GM18511 (cell line): ENCODE measurements around the gene MKX.
"Not testable (repeated sequence)": the region's sequence is repeated elsewhere in the genome, so short reads cannot be mapped to it uniquely, and the experiment has no call there.

Source experiments
- ATAC-seq: cut with Tn5 transposase; IDR thresholded peaks from one replicate; pipeline ENCODE4 v1.9.1; 2021; ENCODE audit warnings: mild to moderate bottlenecking, moderate library complexity; ENCODE audit not compliant: unreplicated experiment

The MKX gene

DNA sequence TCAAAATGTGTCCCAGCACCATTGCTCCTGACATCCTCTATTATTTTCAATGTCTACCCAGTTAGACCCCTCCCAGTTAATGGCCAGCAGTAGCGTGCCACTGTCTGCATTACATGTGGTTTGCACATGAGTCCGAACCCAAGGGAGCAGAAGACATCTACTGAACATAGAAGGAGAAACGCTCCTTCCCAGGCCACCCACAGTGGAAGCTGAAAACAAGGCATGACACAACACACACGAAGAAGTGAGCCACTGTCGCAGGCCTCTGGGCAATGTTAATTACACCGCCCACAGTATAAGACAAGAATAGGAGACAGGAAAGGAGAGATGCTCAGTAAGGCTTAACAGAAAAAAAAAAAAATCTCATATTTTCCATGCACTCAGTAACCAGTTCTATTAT lies 50.5 kb downstream of the MKX start:
- ATAC-seq: no peak

DNA sequence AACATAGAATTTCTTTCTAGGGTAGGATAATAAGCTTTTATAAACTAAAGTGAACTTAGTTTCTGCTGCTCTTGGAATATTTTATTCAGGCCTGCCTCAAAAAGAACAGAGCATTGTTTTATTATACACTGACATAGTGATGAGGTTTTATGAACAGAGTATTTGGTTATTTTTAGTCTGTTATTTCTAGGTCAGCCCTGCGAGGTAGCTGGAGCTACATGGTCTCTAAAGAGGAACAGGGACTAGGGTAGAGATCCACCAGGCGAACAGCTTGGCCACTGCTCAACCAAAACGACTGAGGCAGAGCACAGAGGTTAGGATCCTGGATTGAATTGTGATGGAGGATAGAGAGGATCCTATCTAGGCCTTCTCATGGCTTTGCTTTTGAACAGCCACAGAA lies 53.0 kb downstream of the MKX start:
- no peak for ATAC-seq

DNA sequence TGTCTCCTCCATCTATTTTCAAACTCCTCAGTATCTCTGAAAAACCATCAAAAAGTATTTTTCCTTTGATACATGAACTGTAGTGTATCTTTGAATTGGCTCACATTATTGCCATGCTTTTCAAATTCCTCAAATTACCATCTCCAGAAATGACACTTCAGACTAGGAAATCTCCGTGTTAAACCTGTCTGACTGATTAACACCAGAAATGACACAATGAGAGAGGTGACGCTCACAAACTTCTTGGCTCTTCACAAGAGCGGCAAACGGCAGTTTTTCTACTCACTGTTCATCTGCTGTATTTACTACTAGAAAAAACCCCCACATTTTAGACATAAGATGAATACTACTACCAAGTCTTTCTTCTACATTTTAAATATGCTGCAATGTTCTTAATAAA lies 56.6 kb downstream of the MKX start:
- no peak for ATAC-seq

DNA sequence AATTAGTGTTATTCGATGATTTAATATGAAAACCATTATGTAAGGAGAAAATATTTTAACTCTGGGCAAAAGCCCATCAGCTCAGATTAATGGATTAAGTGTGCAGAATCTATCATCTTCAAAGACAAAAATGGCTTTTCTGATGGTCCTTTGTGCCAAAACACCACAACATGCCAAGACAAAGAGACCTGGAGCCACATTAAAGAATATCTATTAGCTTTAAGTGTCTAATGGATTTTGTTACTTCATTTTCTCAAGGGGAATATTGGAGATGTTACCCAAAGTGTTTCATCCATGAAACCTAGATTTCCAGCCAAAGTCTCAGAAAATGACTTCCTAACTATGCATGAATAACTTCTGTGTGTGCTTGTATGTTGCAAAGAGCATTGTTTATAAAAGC lies 57.3 kb downstream of the MKX start:
- no peak for ATAC-seq

DNA sequence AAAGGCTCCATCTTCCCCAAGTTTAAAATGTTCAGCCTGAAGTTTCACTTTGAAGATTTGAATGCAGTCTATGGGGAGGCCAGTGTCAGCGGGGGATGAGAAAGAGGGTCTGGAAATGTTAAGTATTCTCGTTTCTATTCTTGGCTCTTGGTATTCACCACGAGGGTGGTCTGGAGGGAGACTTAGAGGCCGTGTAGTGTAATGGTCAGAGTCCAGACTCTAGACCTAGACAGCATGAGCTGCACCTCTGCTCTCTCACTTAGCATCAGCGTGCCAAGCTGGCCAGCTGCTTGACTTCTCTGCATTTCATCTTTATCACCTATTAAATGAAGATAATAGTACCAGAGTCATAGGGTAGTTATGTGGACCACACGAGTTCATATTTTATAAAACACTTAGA lies 57.9 kb downstream of the MKX start:
- ATAC-seq: no peak

DNA sequence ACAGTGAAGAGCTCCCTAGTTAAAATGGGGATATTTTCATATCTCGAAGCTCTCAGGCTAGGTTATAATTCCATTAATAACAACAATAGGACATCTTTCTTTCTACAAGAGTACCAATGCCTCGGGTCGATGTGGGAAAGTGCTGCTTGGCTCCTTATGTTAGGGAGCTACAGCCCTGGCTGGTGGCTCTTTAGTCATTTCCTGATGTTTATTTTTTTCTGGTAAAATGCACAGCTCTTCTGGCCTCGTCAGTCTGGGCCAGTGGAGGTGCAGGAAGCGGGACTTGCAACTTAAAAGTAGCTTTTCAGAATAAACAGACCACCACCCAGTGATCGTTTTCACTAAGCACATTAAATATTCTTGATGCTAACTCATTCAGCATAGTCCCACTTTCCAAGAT lies 58.3 kb downstream of the MKX start:
- no peak for ATAC-seq

DNA sequence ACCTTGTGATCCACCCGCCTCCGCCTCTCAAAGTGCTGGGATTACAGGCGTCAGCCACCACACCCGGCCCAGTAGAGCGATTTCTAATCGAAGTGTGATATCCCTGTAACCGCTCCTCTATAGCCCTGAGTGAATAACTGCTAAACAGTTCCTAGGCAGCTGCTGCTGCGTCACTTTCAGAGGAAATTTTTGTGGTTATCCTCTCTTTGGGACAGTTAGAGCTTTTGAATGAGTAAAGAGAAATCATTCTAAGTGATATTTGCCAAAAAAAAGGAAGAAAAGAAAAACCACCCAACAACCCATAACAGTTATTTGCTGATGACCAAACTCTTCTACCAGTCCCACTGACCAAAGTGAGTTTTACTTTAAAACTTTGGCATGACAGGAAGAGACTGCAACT lies 59.9 kb downstream of the MKX start:
- no peak for ATAC-seq

DNA sequence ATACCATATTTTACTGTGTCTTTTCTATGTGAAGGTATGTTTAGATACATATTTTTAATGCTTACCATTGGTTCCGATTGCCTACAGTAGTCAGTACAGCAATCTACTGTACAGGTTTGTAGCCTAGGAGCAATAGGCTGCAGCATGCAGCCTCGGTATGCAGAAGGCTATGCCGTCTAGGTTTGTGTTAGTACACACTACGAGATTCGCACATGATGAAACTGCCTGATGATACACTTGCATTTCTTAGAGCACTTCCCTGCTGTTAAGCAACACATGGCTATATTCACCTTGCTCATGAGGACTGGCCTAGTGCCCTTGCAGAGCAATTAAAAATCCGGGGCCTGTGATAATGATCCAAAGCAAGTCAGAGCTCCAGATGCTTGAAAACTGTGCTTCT lies 62.4 kb downstream of the MKX start:
- no peak for ATAC-seq

DNA sequence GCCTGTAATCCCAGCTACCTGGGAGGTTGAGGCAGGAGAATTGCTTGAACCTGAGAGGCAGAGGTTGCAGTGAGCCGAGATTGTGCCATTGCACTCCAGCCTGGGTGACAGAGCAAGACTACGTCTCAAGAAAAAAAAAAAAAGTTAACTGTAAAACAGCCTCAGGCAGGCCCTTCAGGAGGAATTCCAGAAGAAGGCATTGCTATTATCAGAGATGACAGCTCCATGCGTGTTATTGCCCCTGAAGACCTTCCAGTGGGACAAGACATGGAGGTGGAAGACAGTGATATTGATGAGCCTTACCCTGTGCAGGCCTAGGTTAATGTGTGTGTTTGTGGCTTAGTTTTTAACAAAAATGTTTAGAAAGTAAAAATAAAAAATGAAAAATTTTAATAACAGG lies 63.8 kb downstream of the MKX start:
- ATAC-seq: not testable (repeated sequence)

DNA sequence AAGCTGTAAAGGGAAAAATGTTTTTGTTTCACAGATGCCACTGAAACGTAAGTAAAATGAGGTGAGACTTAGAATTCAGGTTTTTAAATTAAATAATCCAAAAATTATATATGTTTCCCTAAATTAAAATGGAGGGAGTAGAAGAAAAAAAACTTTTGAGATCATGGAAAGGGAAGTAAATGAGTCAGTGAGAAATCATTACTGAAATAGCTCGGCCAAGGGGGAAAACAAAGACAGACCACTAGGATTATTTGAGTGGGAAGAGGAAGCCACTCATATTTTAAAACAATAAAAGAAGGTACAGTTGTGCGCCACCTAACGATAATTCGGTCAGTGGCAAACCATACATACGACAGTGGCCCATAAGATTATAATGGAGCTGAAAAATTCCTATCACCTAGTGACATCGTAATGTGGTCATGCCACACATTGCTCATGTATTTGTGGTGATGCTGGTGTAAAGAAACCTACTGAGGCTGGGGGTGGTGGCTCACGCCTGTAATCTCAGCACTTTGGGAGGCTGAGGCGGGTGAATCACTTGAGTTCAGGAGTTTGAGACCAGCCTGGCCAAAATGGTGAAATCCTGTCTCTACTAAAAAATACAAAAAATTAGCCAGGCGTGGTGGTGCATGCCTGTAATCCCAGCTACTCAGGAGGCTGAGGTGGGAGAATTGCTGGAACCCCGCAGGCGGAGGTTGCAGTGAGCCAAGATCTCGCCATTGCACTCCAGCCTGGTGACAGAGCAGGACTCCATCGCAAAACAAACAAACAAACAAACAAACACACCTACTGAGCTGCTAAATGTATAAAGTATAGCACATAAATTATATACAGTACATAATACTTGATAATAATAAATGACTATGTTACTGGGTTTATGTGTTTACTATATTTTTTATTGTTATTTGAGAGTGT lies 64.7 kb downstream of the MKX start:
- ATAC-seq: no peak

DNA sequence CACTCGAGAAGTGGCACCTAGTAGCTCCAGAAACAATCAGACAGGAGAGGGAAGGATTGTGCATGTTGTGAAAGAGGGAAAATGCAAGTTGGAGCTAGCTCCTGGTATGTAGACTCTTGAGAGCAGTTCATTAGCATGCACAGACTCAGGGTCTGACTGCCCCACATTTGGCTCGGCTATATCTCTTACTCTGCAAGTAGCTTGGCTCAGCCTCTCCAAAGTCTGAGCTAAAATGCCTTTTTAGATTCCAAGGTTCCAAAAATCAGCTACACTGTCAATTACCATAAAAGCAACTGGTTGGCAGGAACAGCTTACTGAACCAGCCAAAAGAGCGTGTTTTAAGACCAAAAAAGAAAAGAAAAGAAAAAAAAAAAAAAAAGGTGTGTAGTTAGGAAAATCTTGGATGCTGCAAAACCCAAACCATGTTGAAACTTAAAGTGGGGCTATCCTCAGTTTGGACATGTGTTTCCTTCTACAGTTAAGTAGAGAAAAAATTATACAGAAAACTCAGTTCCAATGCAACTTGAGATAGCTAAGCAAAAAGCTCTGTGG lies 65.5 kb downstream of the MKX start:
- ATAC-seq: no peak

DNA sequence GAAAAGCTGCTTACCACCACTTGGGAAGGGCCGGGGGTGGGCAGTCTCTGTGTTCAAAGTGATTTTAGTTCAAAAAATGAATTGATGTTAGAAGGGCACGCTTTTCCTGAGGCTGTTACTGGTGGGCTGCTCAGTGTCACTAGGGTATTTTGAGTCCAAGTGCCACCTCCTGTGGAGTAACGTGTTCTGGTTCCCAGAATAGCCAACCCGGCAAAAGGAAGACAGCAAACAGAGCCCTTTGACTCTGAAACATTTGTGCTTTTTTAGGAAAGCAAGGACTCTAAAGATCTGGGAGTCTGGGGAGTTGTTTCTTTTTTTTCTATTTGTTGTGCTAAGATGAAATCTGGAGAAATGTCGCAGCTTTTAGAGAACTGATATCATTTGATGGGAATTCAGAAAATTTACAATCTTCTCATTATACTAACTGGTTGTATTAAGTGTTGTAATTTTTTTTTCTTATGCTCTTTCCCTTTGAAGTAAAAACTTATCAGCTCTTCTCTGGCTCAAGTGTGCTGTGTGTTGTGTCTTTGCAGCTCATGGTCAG lies 66.2 kb downstream of the MKX start:
- ATAC-seq: no peak

DNA sequence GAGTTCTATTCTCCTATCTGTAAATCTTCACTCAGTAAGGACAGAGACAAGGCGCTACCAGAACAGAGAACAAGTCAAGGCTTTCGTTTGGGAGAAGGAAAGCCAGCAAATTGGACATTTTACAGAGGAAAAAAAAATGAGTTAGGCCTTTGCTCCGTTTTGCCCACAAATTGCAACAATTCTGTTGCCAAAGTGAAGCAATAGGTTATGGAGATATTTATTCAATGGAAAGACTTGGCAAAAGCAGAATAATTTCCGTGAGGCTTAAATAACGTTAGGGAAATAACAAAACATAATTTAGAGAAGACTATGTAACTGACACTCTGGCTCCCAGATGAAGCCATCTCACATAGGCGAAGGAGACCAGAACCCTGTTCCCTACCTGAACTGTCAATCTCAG lies 67.5 kb downstream of the MKX start:
- no peak for ATAC-seq

DNA sequence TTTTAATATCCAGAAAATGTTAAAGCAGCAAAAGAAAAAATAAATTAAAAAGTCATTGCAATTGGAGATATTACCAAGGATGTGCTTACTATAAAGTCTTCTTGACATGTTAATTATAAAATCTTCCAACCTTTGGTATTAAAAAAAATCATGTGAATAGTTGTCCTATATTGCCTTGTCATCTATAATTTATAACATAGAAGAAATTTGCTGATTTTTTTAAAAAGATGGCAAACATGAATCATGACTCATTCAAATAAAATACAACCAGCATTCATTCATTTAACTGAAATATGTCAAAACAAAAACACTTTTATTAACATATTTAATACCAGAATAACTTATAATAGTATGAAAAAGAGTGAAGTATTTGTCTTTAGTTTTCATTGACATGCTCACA lies 72.6 kb downstream of the MKX start:
- no peak for ATAC-seq

DNA sequence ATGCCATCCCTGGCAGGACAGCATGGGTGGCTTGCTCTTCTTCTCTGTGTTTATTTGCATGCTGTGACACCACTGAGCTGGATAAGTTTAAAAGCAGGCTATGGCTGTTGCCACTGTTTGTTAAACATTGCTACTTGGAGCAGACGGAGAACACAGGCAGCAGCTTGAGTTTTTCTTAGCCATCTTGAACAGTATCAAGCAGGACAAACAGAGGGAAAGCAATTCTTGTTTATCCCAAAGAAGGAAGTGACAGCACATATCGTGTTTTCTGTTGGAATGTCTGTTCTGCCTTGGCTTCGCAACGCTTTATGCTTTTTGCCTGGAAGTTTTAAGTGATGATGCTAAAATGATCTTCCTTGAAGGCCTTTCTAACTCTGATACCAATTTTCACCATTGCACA lies 73.8 kb downstream of the MKX start:
- ATAC-seq: no peak

DNA sequence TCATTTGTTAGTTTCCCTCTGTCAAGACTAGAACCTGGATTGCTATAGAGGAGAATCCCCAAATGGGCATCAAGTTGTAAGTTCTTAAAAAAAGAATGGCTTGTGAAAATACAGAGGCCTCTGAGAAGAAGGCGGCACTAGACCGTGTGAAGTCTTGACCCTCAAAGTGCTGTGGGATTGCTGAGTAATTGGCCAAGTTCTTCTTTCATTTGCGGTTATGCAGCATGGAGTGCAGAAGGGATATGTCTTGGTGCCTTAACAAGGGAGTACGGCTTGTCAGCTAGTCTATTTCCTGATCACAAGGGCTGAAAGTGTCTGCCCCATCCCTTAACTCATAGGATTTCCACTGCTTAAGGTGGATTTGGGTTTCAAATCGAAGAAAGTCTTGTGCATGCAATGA lies 81.2 kb downstream of the MKX start:
- no peak for ATAC-seq

DNA sequence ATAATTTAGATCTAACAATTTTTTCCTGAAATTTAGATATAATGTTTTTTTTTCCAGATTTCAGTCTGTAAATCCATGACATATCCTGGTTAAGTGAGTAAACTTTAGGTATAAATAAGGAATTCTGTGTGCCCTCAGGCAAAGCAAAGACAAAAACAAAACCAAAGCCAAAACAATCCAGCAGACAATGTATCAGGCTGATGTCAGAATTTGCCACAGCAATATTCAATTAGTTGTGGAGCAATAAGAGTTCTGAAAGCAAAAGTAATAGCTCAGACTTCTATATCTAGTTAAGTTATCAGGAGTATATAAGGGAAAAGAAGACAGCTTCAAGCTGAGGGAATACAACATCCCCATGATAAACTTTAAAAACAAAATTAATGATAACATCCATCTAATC lies 82.0 kb downstream of the MKX start:
- ATAC-seq: no peak

DNA sequence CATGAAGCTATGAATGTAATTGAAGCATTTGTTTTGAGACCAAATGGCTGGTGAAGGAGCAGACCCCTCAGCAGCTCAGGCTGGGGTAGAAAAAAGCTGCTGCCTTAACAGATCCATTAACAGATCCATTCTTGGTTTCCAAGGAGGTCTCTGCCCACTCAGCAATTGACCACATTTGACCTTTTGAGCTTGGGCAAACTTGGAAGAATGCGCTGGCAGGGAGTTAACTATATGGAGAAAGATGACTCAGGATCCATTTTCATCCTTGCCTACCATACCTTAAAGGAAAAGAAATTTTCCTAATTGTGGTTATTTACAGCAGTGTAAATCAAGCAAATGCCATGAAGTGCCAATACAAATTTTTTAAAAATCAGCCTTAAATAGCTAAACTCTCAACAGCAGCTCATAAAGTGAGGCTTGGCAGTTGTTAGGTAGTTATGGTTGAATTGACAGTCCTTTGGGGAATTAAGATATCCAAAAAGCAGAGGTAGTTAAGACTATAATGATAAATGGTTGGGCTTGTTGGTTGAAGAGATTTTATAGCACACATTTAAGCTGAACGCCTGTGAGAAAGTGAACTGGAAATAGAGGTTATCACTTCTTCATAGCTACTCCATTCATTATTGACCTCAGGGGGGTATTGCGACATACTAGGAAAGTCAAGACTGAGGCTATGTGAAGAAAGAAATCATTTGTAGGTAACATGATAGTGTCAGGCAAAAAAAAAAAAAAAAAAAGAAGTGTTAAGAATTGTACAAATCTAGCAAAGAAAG lies 83.9 kb downstream of the MKX start:
- ATAC-seq: no peak

DNA sequence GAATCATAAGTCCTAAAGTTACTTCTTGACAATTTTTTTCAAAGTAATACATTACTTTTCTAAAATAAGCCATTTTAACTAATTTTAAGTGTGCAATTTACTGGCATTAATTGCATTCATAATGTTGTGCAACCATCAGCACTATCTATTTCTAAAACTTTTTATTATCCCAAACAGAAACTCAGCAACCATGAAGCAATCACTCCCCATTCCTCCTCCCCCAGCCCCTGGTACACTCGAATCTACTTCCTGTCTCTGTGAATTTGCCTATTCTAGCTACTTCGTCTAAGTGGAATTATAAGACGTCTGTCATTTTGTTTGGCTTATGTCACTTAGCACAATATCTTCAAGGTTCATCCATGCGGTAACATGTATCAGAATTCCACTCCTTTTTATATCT lies 84.9 kb downstream of the MKX start:
- no peak for ATAC-seq

DNA sequence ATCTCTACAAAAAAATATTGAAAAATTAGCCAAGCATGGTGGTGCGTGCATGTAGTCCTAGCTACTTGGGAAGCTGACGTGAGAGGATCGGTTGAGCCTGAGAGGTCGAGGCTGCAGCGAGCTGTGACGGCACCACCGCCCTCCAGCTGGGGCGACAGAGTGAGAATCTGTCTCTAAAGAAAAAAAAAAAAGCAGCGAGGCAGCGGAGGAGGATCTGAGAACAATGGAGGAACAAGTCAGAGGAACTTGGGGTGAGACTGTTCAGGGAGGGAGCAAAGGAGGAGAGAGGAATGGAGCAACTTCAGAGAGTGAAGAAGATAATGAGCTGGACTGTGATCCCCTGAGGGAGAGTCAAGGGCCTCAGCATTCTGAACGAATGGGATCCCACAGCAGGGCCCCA lies 85.4 kb downstream of the MKX start:
- ATAC-seq: no peak

DNA sequence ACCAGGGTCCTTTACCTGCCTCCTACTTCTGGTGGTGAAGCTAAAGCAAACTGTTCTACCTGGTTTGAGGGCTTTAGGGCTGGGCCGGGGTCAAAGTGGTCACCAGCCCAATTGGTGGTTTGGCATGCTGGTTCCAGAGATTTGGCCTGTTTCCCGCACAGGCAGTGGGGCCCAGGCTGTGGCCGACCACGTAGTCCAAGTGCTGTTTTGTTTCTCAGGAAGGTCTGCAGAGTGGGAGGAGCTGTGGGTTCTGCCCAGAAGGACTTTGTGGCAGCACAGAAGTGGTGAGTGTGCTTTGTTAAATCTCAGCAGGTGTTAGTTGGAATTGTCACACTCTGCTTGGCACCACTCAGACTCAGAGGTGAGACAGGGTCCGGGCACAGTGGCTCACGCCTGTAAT lies 85.8 kb downstream of the MKX start:
- no peak for ATAC-seq

DNA sequence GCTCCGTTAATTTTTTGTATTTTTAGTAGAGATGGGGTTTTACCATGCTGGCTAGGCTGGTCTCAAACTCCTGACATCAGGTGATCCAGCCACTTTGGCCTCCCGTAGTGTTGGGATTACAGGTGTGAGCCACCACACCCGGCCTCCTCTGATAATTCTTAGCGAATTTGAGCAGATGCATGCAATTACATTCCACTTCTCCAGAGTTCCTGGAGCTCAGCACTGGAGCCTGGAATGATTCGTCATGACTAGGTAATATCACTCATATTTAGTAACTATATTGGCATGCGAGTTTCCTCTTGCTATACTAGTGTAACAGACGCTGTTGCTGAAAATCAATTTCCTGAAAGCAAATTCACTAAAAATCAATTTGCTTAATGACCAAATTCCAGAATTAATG lies 86.8 kb downstream of the MKX start:
- ATAC-seq: no peak
